Renal cortex interstitium (tissue), 11 donors: ENCODE data around the gene LRRC34. TPM values are rescaled to one million over a fixed set of nuclear protein-coding genes. Genes with fewer than 3 reads are reported as not detected.

ENCODE experiments used
- DNase-seq, 11 donors: peaks; one replicate each; pipeline ENCODE4 v3.0.0-alpha.2; 2013; ENCODE audit warnings: low read depth in 9 of 11, low spot score in 4 of 11; ENCODE audit errors: extremely low read depth in 1 of 11
- polyA plus RNA-seq, 3 donors: library from polyadenylated mRNA; unstranded; fragments of 120-200 nt; gene quantifications; one replicate each; pipeline ENCODE4 v1.2.1, GENCODE V29; 2013; ENCODE audit not compliant: insufficient read length in 3 of 3

LRRC34 gene
- polyA plus RNA-seq, 3 donors, result 9.5 to 18.8 (median 12.3) TPM

DNA sequence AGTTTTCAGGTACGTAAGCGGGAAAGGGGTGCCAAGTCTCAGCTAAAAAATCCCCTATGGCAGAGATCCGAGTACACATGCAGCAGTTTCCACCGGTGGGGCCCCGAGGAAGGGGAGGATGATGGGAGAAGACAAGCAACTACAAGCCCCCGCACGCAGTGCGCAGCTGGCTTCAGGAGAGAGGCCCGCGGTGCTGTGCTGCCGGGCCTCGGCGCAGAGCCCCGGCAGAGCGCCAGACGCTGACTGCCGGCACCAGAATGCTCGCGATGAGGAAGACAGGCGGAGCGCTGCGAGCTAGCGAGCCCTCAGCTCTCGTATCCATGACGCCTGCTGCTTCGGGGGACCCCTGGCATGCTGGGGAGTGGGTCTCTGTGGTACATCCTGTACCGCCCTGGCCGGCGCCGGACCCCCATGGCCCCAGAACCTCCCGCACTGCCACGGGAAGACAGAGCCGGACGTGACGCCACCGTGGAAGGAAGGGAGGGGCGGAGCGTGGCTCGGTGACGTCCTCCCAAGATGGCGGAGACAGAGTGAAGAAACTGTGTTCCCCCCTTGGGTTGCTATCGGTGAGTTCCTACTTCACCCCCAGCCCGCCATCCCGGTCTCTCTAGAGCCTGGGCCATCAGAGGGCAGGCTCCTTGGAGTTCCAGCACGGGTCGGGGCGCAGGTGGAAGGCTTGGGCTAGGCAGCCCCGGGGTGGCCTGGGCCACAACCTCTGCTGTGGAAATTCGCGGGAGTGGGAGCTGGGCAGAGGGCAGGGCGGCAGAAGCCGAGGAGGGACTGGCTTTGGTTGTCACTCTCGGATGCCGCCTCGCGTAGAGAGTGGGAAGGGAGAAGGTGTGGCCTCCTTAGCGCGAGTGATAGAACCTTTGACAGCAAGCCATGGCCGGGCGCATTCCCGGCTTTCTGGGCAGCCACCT, 39.5 kb downstream of the LRRC34 start, which contains the start of gene MYNN:
Gene MYNN, plus strand, starts transcription at position 500 of the 920 bp plus-strand sequence. CDS start 900 bp downstream, outside the sequence.
- DNase-seq, result peak; percentile 79 to 93 (median 90)

GRCh38 chr3:169772305-169772896, 40.3 kb downstream of the LRRC34 start:
- DNase-seq, result peak; percentile 52 to 88 (median 82)

- peak; percentile 74 to 94 (median 87) for DNase-seq
Measured at GRCh38 chr3:169771497-169772304, 41.0 kb downstream of the LRRC34 start.

DNA sequence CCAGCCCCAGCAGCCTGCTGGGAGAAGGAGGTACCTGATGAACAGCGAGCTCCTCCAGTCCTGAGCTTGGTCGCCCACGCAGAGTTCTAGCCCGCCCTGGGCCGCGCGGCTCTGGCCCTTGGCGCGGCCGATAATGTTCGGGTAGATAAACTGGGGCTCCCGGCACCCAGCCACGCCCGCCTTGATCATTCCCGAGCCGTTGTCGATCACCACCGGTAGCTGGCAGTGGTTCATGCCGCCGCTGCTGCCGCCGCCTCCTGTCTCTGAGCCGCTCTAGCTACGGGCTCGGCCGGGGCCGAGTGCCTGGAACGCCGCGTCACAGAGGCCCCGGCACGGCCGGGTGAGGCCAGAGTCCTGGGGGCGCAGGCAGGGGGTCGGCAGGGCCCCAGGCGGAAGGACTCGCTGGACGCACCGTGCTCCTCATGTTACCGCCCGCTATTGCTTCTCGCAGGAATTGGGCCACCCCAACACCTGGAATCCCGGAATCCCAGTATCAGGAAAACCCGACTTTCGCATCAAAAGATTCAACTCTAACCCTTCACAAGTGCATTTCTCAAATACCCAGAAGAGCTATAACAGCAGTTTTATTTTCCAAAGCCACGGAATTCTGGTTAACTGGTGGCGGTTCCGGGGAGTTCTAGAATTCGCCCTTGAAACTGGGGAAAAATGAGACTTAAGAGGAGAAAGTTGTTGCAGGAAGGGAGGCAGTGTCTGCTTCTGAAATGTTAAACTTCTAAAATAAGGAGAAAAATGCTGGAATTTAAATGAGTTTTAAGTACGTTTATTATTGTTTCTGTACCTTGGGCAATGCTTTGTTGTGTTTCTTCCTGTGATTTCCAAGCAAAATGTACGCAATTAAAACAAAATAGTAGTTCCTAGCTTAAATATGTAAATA, 43.2 kb downstream of the LRRC34 start, which contains the start of gene ACTRT3:
Gene ACTRT3, minus strand, starts transcription at position 275 of the 895 bp plus-strand sequence. Its CDS starts 41 bp downstream, at position 234.
- peak; percentile 20 to 74 (median 57) for DNase-seq

GRCh38 chr3:169764882-169765612, 47.7 kb downstream of the LRRC34 start, which contains the start of gene TERC:
TSS of gene TERC (minus strand) at chr3:169765060.
- DNase-seq, result peak; percentile 79 to 96 (median 89)

GRCh38 chr3:169764312-169764881, 48.3 kb downstream of the LRRC34 start:
- DNase-seq, result peak in 3 of 11 donors; percentile 25 to 43 (median 25)

- DNase-seq, result no peak
Measured at GRCh38 chr3:169760479-169760878, 52.2 kb downstream of the LRRC34 start.

GRCh38 chr3:169759256-169759655, 53.4 kb downstream of the LRRC34 start:
- no peak for DNase-seq

DNA sequence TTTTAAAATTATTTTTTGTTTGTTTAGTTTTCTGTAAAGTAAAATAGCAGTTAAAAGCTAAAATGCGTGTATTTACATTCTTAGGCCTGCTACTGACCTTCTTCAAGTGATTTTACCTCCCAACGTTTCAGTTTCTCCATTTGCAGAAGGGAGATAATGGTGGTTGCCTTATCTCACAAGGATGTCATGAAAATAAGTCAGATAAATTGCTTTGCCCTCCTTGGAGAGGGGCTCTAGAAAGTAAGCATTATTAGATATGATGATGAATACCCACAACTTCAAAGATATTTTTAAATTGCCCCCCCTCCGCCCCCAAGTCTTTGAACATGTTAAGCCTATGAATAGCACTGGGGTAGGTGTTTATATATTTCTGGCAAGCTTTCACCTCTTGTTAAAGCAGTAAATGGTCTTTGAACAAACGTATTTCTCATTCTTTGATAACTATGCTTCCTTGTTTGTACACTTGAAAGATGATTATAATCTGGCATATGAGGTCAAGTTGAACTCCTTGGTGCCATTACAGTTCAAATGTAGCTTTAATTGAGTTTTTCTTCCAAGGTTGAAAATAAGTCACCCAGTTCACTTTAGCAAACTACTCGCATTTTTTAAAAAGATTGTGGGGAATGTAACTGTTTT, 54.2 kb downstream of the LRRC34 start:
- no peak for DNase-seq

DNA sequence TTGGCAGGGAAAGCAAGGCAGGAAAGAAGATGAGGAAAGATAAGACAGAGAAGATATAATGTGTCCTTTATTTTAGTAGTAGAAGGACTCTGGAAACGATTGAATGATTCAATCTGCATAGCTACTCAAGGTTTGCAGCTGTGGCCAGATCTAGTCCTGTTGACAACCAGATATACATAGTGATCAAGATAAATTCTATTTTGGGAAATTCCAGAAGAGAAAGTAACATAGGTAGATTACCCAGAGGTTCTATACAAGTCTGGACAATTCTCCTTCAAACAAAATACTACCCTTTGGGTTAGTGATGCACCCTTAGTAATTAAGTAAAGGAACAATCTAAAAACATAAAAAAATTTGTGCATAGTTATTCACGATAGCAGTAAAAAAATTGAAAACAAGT, 57.2 kb downstream of the LRRC34 start:
- DNase-seq, result no peak

GRCh38 chr3:169754711-169755110, 58.0 kb downstream of the LRRC34 start:
- no peak for DNase-seq

GRCh38 chr3:169751875-169752274, 60.8 kb downstream of the LRRC34 start:
- DNase-seq, result no peak

GRCh38 chr3:169750665-169751064, 62.0 kb downstream of the LRRC34 start:
- no peak for DNase-seq

DNA sequence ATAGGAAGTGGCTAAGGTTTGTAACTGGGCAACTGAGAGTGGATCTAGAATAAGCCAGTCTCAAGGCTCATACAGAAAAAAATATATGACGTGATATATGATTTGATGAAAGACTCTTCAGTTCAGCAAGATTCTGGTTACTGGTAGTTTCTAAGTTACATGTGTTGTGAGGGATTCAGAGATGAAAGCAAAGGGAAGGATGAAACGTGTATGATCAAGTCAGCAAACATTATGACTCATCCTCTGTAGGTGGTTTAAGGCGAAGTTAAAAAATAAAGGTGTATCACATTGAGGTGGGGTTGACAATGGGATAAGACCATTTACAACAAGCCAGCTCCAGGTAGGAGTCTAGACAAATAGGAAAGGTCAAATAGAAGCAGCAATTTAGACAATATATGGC, 64.0 kb downstream of the LRRC34 start:
- DNase-seq, result no peak

GRCh38 chr3:169746924-169747323, 65.8 kb downstream of the LRRC34 start:
- DNase-seq, result no peak

GRCh38 chr3:169744366-169745054, 68.2 kb downstream of the LRRC34 start:
- peak in 1 of 11 donors; percentile 33 for DNase-seq
